HG03565 (cell line): ENCODE measurements around the gene MTX2.
"Not testable (repeated sequence)": the region's sequence is repeated elsewhere in the genome, so short reads cannot be mapped to it uniquely, and the experiment has no call there.

Source experiments
- ATAC-seq: cut with Tn5 transposase; IDR thresholded peaks from one replicate; pipeline ENCODE4 v1.9.1; 2021; ENCODE audit warnings: mild to moderate bottlenecking, moderate library complexity; ENCODE audit not compliant: unreplicated experiment

The MTX2 gene

DNA sequence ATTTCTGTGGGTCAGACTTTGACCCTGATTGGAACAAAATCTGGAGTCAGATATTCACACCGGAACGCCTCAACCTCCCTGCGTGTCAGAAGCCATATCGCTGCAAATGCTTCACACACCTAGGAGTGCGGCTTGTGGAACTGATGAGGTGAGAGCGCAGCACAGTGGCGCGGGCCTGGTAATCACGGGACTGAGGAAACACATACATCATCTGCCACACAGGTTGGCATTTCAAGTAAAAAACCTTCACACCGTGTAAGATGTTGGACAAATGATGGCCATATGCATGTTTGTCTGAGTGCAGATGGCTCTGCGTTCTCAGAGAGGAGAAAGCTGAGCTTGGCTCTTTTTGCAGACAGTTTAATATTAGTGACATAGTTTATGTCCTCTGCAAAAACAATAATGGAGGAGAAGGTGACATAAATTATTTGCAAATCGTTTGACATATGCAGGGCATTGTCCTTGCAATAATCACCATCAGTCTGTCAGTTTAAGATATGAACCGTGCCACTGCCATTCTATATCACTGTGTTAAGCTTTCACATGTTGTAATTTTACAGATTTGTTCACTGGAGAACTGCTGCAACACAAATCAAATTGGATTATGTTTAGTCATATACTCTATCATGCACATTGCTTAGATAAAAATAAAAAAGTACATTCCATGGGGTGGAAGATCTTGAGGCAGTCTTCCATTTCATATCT lies 101.4 kb downstream of the MTX2 start:
- no peak for ATAC-seq

DNA sequence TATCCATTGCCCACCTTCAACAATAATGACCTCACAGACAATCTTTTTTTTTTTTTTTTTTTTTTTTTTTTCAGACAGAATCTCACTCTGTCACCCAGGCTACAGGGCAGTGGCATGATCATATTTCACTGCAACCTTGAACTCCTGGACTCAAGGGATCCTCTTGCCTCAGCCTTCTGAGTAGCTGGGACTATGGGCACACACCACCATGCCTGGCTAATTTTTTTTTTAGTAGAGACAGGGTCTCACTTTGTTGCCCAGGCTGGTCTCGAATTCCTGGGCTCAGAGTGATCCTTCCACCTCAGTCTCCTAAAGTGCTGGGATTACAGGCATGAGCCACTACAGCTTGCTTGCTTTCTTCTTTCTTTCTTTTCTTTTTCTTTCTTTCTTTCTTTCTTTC lies 103.9 kb downstream of the MTX2 start:
- ATAC-seq, result not testable (repeated sequence)

DNA sequence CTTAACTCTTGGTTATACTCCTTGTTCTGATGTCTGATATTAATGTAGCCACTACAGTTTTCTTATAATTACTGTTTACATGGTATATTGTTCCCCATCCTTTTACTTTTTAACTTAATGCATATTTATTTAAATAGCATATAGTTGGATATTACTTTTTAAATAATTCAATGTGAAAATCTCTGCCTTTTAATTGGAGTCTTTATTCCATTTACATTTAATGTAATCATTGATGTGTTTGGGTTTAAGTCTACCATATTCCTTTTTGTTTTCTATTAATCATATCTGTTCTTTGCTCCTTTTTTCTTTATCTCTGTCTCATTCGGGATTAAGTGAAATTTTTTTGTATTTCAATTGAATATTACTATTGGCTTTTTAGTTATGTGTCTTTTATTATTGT lies 109.1 kb downstream of the MTX2 start:
- ATAC-seq, result no peak

DNA sequence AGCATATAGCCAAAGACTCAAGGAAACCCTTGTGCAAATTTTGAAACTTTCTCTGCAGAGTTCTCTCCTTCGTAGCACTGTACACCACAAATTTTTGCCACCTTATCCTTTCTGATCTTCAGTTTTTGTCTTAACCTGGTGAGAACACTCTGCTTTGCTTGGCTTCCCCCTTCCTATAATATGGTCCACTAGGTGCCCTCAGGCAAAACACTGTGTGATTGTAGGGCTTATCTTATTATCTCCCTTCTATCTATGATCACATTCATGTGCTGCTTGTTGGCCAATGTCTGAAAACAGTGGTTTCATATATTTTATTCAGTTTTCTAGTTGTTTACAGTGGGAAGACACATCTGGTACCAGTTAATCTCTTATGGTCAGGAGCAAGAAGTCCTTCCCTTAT lies 111.1 kb downstream of the MTX2 start:
- no peak for ATAC-seq

DNA sequence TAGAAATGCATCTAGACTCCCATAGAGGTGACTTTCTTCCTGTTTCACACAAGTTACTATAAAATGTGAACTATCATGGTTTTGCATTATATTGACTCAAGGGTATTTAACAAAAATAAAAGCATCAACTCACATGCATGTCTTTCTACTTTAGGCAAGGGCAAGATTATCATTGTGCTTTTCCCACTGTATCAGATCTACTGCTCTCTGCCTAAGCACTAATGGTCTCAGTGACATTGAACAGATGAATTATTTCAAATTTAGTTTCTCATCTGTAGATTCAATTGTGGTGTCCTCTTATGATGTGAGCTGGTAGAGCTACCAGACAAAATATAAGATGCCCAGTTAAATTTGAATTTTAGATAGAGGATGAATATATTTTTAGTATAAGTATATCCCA lies 113.9 kb downstream of the MTX2 start:
- ATAC-seq, result no peak

DNA sequence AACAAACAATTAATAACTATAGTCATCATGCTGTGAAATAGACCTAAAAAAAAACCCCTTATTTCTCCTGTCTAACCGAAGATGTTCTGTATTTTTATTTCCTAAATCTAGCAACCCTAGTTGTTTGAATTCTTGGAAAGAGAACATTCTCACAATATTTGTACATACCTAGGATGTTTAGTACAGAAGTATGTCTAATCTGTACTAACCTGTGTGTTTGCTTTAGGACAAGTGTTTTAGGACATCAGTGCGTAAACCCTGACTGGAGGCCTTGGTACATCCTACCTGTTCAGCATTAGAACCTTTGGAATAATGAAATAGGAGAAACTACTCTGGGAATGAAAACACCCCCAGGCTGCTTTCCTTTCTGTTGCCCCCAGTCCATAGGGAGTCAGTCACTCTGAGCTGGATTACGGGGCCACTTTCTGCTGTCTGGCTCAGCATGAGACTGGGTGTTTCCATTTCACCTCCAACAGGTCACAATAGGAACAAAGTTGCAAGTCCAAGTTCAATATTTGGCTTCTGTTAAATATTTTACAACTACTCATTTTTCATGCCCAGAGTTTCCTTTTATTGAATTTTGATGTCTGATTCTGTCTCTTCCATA lies 114.7 kb downstream of the MTX2 start:
- no peak for ATAC-seq

DNA sequence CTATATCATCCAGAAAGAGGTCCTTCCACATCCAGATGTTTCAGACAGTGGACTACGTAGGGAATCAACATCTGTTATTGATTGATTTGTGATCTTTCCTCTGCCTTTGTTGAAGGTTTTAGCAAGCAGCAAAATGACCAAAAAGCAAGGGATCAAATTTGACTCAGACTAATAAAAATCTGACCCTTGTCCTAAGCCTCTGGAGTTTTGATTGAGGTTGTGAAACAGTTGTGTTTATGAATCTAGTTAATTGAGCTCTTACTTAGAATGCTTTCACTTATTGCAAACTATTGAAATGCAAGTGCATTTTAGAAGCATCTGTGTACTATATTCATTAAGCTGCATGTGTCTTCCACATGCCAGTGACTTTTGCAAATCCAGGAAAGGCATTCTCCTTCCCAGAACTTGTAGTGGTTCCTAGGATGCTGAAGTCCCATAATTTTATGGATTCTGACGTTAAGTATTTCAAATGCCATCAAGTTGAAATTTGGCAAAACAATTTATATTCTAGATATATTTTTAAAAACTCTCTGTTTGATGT lies 116.0 kb downstream of the MTX2 start:
- no peak for ATAC-seq

DNA sequence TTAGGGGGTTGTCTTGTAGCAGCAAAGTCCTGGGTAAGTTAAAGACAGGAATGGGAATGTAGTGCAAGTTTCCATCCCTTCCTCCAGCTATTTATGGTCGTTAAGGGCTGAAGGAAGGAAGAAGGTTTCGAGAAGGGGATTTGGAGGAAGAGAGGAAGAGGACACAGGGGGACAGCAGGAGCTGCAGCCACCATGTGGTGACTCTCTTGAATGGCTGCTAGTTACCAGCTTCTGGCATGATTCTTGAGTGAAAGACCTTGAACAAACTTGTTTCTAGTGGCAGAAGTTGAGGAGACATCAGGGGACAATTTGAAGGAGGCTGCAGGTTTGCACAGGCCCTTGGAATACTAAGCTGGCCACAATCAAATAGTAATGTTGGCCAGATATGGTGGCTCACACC lies 116.6 kb downstream of the MTX2 start:
- ATAC-seq, result no peak
